Pancreas (tissue), 10 donors: ENCODE results near the gene VTN. TPM values are rescaled to one million over a fixed set of nuclear protein-coding genes. Genes with fewer than 3 reads are reported as not detected.

Experiments
- ATAC-seq, 4 donors: fragments of 200-7000 bp; cut with Tn5 transposase; one replicate each; pipeline versions ENCODE4 v1.8.0 to v1.9.1; 2020; ENCODE audit warnings: mild to moderate bottlenecking in 4 of 4, moderate library complexity in 4 of 4
- DNase-seq, 6 donors: peaks; one replicate each; pipeline ENCODE4 v3.0.0-alpha.2; 2020
- FAIRE-seq: peaks from 2 replicates; lab custom pipeline; 2012; peaks lifted over from hg19 to GRCh38; lab: Jason Lieb, UNC
- H3K27ac ChIP-seq, 4 donors: fragments of 200-600 bp; sonication (generic); 1 replicate in 3 of 4; 2 replicates in 1 of 4; pipeline versions ENCODE4 v1.5.0 to v1.8.0; 2020
- H3K27me3 ChIP-seq, 4 donors: fragments of 200-600 bp; one replicate each; pipeline ENCODE4 v1.8.0; 2021
- H3K36me3 ChIP-seq, 3 donors: fragments of 200-600 bp; sonication (generic) in 1 of 3; one replicate each; pipeline versions ENCODE4 v1.5.0 to v1.8.0; 2020 to 2021
- H3K4me1 ChIP-seq, 3 donors: fragments of 200-600 bp; one replicate each; pipeline ENCODE4 v1.8.0; 2021
- H3K4me3 ChIP-seq, 4 donors: fragments of 200-600 bp; sonication (generic) in 2 of 4; one replicate each; pipeline versions ENCODE4 v1.5.0 to v1.8.0; 2020 to 2021
- H3K9me3 ChIP-seq, 4 donors: fragments of 200-600 bp; one replicate each; pipeline ENCODE4 v1.8.0; 2021
- CTCF ChIP-seq, 4 donors: fragments of 200-600 bp; sonication (generic) in 3 of 4; IDR thresholded peaks; one replicate each; pipeline versions ENCODE4 v1.5.0 to v1.8.0; 2021; ENCODE audit warnings: antibody characterized with exemption in 4 of 4
- WGBS, 2 donors: extraction: QIAGEN DNeasy Blood & Tissue Kit; methylation state at CpG; one replicate each; pipeline ENCODE4 v1.1.7; 2013; 5-methylcytosine and 5-hydroxymethylcytosine counted together
- intact Hi-C, 3 donors: fragments of 100-400 bp; cut with DNase I; formaldehyde crosslinking; loops; one replicate each; pipeline versions ENCODE4 v1.11.1 to v1.14.2; 2022
- polyA plus RNA-seq, 2 donors: library from polyadenylated mRNA; stranded (reverse); fragments of 200-250 nt; gene quantifications; one replicate each; pipeline ENCODE4 v1.2.3, GENCODE V29; 2013
- total RNA-seq, 6 donors: library from RNA; stranded (reverse); fragmentation: NEBNext Ultra II Directional in 4 of 6; extraction: Animal tissue kit (Norgen Biotek cat#: 25700) in 4 of 6; gene quantifications; one replicate each; pipeline versions ENCODE4 v1.2.1 to v1.2.4, GENCODE V29; 2021 to 2023
- donor health status: healthy with polysubstance abuse.
- donor health status: DM: no; HTN: no; CAD: no; lungs with moderate emphysema.
- donor health status: DM: no; HTN: no; CAD: no.
- donor health status: control.
- donor health status: control.
- donor health status: Bipolar disorder and iron deficiency.
- donor health status: DM: yes; HTN: yes; CAD: no.
- donor health status: DM: no; HTN: no; CAD: no.
- donor health status: DM: no; HTN: no; CAD: no.
- donor health status: DM: yes; HTN: yes; CAD: no.

VTN gene
- total and polyA plus RNA-seq, 8 donors = 5.2 to 21.6 (median 12.1) TPM

GRCh38 chr17:28331891-28332420 is 38.2 kb downstream of the VTN start:
- Histone ChIP-seq H3K4me3 (no peak overlapping the region), H3K27me3 (no peaks in the 10 kb centered on the region), H3K27ac (peak overlapping the region in 2 of 4 donors; percentile 26 to 27), H3K4me1 (peaks cover 3 to 33% (median 25%) of the 10 kb centered on the region in 3 donors), H3K36me3 (peaks cover 0 to 29% (median 8%) of the 10 kb centered on the region in 3 donors), H3K9me3 (no peaks in the 10 kb centered on the region)
- WGBS, 2 donors = 40 to 48% methylated on average over 6 of the region's 6 CpGs
- FAIRE-seq = no peak
- peak in 1 of 4 donors; percentile 1 for ATAC-seq
- peak in 4 of 6 donors; percentile 56 to 71 (median 68) for DNase-seq
- no peak for TF ChIP-seq CTCF (IDR thresholded peaks at IDR 0.05)
- intact Hi-C loops = no loop called here

GRCh38 chr17:28330671-28331070 is 39.4 kb downstream of the VTN start:
- WGBS, 2 donors = 70 to 71% methylated on average over 5 of the region's 5 CpGs
- TF ChIP-seq CTCF (IDR thresholded peaks at IDR 0.05) = no peak
- ATAC-seq = no peak
- peak in 1 of 6 donors; percentile 11 for DNase-seq
- intact Hi-C loops = no loop called here
- Histone ChIP-seq H3K9me3 (no peaks in the 10 kb centered on the region), H3K27ac (peak overlapping the region in 2 of 4 donors; percentile 26 to 27), H3K4me3 (no peak overlapping the region), H3K4me1 (peaks cover 13 to 41% (median 33%) of the 10 kb centered on the region in 3 donors), H3K27me3 (no peaks in the 10 kb centered on the region), H3K36me3 (peaks cover 0 to 29% (median 8%) of the 10 kb centered on the region in 3 donors)
- FAIRE-seq = no peak

GRCh38 chr17:28328325-28328724 is 41.8 kb downstream of the VTN start:
- Histone ChIP-seq H3K27me3 (no peaks in the 10 kb centered on the region), H3K4me3 (no peak overlapping the region), H3K36me3 (peaks cover 0 to 29% (median 8%) of the 10 kb centered on the region in 3 donors), H3K4me1 (peaks cover 25 to 52% (median 46%) of the 10 kb centered on the region in 3 donors), H3K27ac (peak overlapping the region in 1 of 4 donors; percentile 79), H3K9me3 (no peaks in the 10 kb centered on the region)
- no peak for FAIRE-seq
- no peak for ATAC-seq
- intact Hi-C loops = no loop called here
- WGBS, 2 donors = 70 to 79% methylated on average over 4 of the region's 4 CpGs
- DNase-seq = peak in 1 of 6 donors; percentile 3
- no peak for TF ChIP-seq CTCF (IDR thresholded peaks at IDR 0.05)

GRCh38 chr17:28327709-28328108 is 42.4 kb downstream of the VTN start:
- Histone ChIP-seq H3K36me3 (peaks cover 0 to 29% (median 8%) of the 10 kb centered on the region in 3 donors), H3K27me3 (no peaks in the 10 kb centered on the region), H3K27ac (peak overlapping the region in 1 of 4 donors; percentile 79), H3K4me3 (no peak overlapping the region), H3K9me3 (no peaks in the 10 kb centered on the region), H3K4me1 (peaks cover 25 to 57% (median 50%) of the 10 kb centered on the region in 3 donors)
- 39 to 44% methylated on average over 3 of the region's 3 CpGs for WGBS, 2 donors
- FAIRE-seq (no peak), ATAC-seq (no peak), DNase-seq (no peak)
- TF ChIP-seq CTCF (IDR thresholded peaks at IDR 0.05) = no peak
- intact Hi-C loops = no loop called here

GRCh38 chr17:28327031-28327607 is 43.0 kb downstream of the VTN start:
- ATAC-seq = no peak
- peak overlapping the region in 2 of 4 donors; percentile 55 to 79 for H3K27ac ChIP-seq
- TF ChIP-seq CTCF (IDR thresholded peaks at IDR 0.05) = no peak
- peaks cover 0 to 29% (median 8%) of the 10 kb centered on the region in 3 donors for H3K36me3 ChIP-seq
- no peaks in the 10 kb centered on the region for H3K27me3 ChIP-seq
- intact Hi-C loops = no loop called here
- H3K4me3 ChIP-seq = no peak overlapping the region
- peak in 1 of 6 donors; percentile 8 for DNase-seq
- H3K4me1 ChIP-seq = peaks cover 25 to 58% (median 56%) of the 10 kb centered on the region in 3 donors
- 67 to 76% methylated on average over 9 of the region's 9 CpGs for WGBS, 2 donors
- H3K9me3 ChIP-seq = no peaks in the 10 kb centered on the region
- no peak for FAIRE-seq
